AG04450 (cell line): Measurements from ENCODE around the gene EPB41L4A. TPM values are rescaled to one million over a fixed set of nuclear protein-coding genes. Genes with fewer than 3 reads are reported as not detected.

Source experiments
- CTCF ChIA-PET: fragments of 300-600, 350-600 bp; formaldehyde crosslinking; extraction: SDS; loops from one replicate; lab custom pipeline; 2022; ENCODE audit warnings: antibody characterized with exemption, inconsistent platforms; lab: Charles Lee
- POLR2A ChIA-PET: fragments of 350-600 bp; formaldehyde crosslinking; extraction: SDS; loops from one replicate; lab custom pipeline; 2021; ENCODE audit warnings: antibody characterized with exemption, inconsistent platforms; lab: Yijun Ruan, JAX
- DNase-seq: peaks from one replicate; pipeline ENCODE4 v3.0.0-alpha.2; 2011; ENCODE audit warnings: low read depth, low spot score
- H3K27ac ChIP-seq: one replicate; pipeline ENCODE4 v1.5.1; 2012; ENCODE audit warnings: low read depth, low read length, control low read depth
- H3K27me3 ChIP-seq: one replicate; pipeline ENCODE4 v1.6.0; 2012; ENCODE audit warnings: low read length; ENCODE audit not compliant: control insufficient read depth, insufficient read depth
- H3K4me3 ChIP-seq: 2 replicates; pipeline ENCODE4 v1.5.1; 2011; ENCODE audit warnings: mild to moderate bottlenecking, low read depth, low read length, control low read depth
- H3K9me3 ChIP-seq: 2 replicates; pipeline ENCODE4 v1.5.1; 2012; ENCODE audit warnings: low read length; ENCODE audit not compliant: control insufficient read depth, insufficient read depth
- CTCF ChIP-seq: IDR thresholded peaks from 2 replicates; pipeline ENCODE4 v1.5.1; 2011; ENCODE audit warnings: low read depth, low read length, control low read depth, inconsistent platforms
- polyA plus RNA-seq: library from polyadenylated mRNA; depleted of rRNA; stranded (reverse); fragments of >200 nt; gene quantifications from 2 replicates; pipeline ENCODE4 v1.2.3, GENCODE V29; 2011
- small RNA-seq: library from RNA; depleted of rRNA; stranded (forward); fragments of <200 nt; gene quantifications from one replicate; pipeline ENCODE3, GENCODE V24; 2012; ENCODE audit warnings: low read depth; ENCODE audit not compliant: insufficient read length

Gene EPB41L4A
- polyA plus RNA-seq, 1 experiment, result not detected

DNA sequence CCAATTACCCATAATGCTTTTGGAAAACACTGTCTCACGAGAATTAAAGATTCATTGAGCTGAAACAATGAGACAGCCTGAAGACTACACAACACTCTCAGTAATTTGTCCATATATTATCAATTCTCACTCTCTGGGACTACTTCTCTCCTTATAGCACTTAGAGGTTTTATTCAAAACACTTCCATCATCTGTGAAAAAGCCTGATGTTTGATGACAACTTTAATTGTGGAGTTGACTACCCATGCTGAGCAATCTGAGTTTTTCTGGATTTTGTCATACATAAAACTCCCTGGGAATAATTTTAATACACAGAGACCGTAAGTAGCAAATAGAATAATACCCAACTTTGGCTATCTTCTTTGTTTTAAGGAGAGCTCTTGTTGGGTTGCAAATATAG is 305.5 kb downstream of the EPB41L4A start:
- no peaks in the 10 kb centered on the region for H3K9me3 ChIP-seq
- no peak overlapping the region for H3K27ac ChIP-seq
- no peak overlapping the region for H3K4me3 ChIP-seq
- CTCF ChIA-PET, result no interaction called here
- no peak for DNase-seq
- POLR2A ChIA-PET, result no interaction called here
- no peaks in the 10 kb centered on the region for H3K27me3 ChIP-seq
- TF ChIP-seq CTCF, result no peak

Small RNAs within 50 kb of the gene (small RNA-seq; reads per million reads assigned to genes)
- not detected for gene AC010265.1
- gene HMGB3P16, result not detected
- gene SNORA13, result 173 reads per million, percentile 91 among the genes with 10 or more reads in this experiment
